HG03064 (cell line): ENCODE results near the gene SERPINA7.
"Not testable (repeated sequence)": the region's sequence is repeated elsewhere in the genome, so short reads cannot be mapped to it uniquely, and the experiment has no call there.

Source experiments
- ATAC-seq: cut with Tn5 transposase; IDR thresholded peaks from one replicate; pipeline ENCODE4 v1.9.1; 2021; ENCODE audit warnings: low read depth; ENCODE audit not compliant: unreplicated experiment

SERPINA7 gene

GRCh38 chrX:106038625-106039024 is at the start of gene SERPINA7:
TSS of gene SERPINA7 (minus strand) at chrX:106038727. CDS start at chrX:106037058, 1,669 bp downstream.
- ATAC-seq, result no peak

- ATAC-seq, result no peak
Observed at GRCh38 chrX:106069048-106069447, 30.5 kb upstream of the SERPINA7 start.

GRCh38 chrX:106050054-106050453 is 11.5 kb upstream of the SERPINA7 start:
- no peak for ATAC-seq

GRCh38 chrX:106042296-106042695 is 3.8 kb upstream of the SERPINA7 start:
- ATAC-seq, result no peak

- no peak for ATAC-seq
Observed at GRCh38 chrX:106040861-106041260, 2.3 kb upstream of the SERPINA7 start.

- no peak for ATAC-seq
Observed at GRCh38 chrX:106039920-106040319, 1.4 kb upstream of the SERPINA7 start.

- no peak for ATAC-seq
Observed at GRCh38 chrX:106037835-106038473, 573 bp downstream of the SERPINA7 start.

- ATAC-seq, result no peak
Observed at GRCh38 chrX:106036716-106037115, 1.8 kb downstream of the SERPINA7 start.

GRCh38 chrX:106035064-106035463 is 3.5 kb downstream of the SERPINA7 start:
- no peak for ATAC-seq

GRCh38 chrX:106023947-106024346 is 14.6 kb downstream of the SERPINA7 start:
- no peak for ATAC-seq

GRCh38 chrX:106022238-106022637 is 16.3 kb downstream of the SERPINA7 start:
- no peak for ATAC-seq

GRCh38 chrX:106014119-106014775 is 24.3 kb downstream of the SERPINA7 start:
- no peak for ATAC-seq

- no peak for ATAC-seq
Observed at GRCh38 chrX:106009145-106009544, 29.4 kb downstream of the SERPINA7 start.

GRCh38 chrX:106007815-106008214 is 30.7 kb downstream of the SERPINA7 start:
- no peak for ATAC-seq

- ATAC-seq, result no peak
Observed at GRCh38 chrX:106005684-106006083, 32.8 kb downstream of the SERPINA7 start.

- not testable (repeated sequence) for ATAC-seq
Observed at GRCh38 chrX:106000609-106001008, 37.9 kb downstream of the SERPINA7 start.

GRCh38 chrX:106000203-106000602 is 38.3 kb downstream of the SERPINA7 start:
- ATAC-seq, result no peak

GRCh38 chrX:105999294-105999693 is 39.2 kb downstream of the SERPINA7 start:
- no peak for ATAC-seq

- ATAC-seq, result not testable (repeated sequence)
Observed at GRCh38 chrX:105988487-105988886, 50.0 kb downstream of the SERPINA7 start.
